ENCODE results near the gene GSTO2.

GRCh38 chr10:104304356-104304745 is 35.4 kb downstream of the GSTO2 start:
- no peak for TF ChIP-seq CTCF (IDR thresholded peaks at IDR 0.05; ENCODE audit: borderline replicate concordance, extremely low read depth, low read length, poor library complexity, severe bottlenecking)
- no peak for TF ChIP-seq EZH2 (IDR thresholded peaks at IDR 0.05; ENCODE audit: borderline replicate concordance, low read depth, low read length, severe bottlenecking)
